Limb (tissue), 2 donors: ENCODE results near the gene SOSTDC1.
"Not testable (repeated sequence)": the region's sequence is repeated elsewhere in the genome, so short reads cannot be mapped to it uniquely, and the experiment has no call there.

ENCODE experiments used
- DNase-seq, 2 donors: peaks; one replicate each; pipeline ENCODE4 v3.0.0-alpha.2; 2016; ENCODE audit errors: extremely low spot score in 2 of 2

SOSTDC1 gene, protein sequence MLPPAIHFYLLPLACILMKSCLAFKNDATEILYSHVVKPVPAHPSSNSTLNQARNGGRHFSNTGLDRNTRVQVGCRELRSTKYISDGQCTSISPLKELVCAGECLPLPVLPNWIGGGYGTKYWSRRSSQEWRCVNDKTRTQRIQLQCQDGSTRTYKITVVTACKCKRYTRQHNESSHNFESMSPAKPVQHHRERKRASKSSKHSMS

DNA sequence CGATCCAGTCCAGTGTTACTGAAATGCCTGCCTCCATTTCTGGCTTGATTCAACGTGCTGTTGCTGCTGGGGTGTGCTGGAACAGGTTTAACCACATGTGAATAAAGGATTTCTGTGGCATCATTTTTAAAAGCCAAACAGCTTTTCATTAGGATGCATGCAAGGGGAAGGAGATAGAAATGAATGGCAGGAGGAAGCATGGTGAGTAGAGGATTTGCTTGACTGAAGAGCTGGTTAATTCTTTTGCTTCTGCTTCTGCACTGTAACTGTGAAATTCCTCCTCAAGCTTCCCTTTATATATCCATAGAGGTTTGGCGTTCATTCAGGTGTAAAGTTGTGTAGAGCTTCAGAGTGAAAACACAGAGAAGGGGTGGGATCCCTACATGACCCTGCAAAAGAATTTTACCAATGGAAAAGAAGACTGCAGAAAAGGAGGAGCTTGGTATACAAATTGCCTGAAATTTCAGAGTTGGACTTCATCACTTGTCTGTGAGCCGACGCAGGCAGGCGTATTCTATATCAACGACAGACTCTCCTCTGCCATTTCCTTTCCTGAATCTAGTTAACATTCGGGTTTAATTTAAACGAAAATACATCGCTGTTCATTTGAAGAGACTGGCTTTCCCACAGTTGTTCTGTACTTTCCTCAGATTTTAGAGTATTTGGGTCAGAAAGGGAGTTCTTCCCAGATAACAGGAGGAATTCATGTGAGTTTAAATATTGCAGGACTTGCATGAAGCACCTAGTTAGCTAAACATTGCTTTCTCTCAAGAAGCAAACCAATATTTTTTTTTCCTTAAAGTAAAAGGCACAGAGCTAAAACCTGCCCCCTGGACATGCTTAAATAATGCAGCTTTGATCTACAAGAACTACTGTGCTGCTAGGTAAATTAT lies at the start of gene SOSTDC1:
TSS of gene SOSTDC1 (minus strand) at position 270 of the 893 bp plus-strand sequence. CDS start at position 200, 70 bp downstream.
- DNase-seq, result peak; percentile 56 to 83

DNA sequence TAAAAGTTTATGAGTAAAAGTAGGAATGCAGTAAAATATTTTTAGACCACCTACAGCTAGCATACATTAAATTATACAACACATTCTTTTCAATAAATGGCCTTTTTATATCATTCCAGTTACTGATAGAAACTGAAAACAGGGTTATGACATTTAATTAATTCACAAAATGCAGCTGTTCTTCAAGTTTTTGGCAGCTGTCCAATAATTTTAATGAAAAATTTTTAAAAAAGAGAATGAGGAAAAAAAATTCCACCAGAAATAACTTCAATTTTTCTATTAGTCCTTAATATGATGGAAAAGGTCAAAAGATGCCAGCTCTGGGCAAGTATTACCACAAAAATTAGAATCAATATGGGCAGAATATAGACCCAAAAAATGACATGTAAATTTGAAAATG lies 49.2 kb upstream of the SOSTDC1 start:
- DNase-seq, result no peak

DNA sequence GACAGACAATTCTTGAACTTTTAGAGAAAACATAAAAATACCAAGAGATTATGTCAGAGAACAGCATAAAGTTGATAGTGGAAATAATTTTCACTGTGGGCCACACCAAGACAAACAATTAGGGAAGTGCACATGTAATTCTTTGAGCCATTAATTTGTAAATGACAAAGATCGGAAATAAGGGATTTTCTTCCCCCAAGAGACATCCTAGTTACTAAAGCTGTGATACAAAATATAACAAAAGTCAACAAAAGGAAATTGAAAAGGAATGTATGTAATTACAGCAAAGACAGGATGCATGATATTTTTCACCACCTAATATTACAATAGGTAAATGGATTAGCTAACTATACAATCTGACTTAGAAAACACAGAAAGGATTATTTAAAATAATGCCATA lies 48.7 kb upstream of the SOSTDC1 start:
- DNase-seq, result no peak

- no peak for DNase-seq
Observed at GRCh38 chr7:16512097-16512496, 46.6 kb upstream of the SOSTDC1 start.

GRCh38 chr7:16511314-16511713 lies 45.8 kb upstream of the SOSTDC1 start:
- DNase-seq, result no peak

DNA sequence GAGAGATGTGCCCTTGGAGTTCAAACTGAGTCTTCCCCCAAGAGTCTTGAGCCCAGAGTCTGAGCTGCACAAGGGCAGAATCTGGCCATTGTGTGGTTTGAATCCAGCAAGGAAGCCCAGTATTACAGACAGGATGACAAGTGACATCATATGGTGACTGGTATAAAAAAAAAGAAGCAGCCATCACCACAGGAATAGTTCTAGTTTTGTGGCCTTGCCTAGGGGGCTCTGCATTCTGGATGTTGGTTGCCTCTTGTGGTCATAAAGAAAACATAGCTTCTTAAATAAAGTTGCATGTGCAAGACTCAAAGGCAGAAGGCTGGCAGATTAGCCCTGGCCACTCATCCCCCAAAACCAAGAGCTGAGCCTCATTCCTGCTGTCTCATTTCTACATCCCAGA lies 44.3 kb upstream of the SOSTDC1 start:
- DNase-seq, result no peak

DNA sequence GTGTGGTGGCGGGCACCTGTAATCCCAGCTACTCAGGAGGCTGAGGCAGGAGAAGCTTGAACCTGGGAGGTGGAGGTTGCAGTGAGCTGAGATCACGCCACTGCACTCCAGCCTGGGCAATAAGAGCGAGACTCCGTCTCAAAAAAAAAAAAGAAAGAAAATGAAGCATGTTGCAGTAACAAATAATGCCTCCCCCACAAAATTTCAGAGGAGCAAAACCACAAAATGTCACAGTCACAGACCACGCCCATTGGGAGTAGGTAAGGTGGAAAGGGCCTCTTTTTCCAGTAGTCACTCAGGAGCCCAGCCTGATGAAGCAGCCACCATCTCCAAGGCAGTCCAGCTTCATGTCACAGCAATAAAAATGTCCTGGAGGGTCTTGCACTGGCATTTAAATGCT lies 40.9 kb upstream of the SOSTDC1 start:
- not testable (repeated sequence) for DNase-seq

DNA sequence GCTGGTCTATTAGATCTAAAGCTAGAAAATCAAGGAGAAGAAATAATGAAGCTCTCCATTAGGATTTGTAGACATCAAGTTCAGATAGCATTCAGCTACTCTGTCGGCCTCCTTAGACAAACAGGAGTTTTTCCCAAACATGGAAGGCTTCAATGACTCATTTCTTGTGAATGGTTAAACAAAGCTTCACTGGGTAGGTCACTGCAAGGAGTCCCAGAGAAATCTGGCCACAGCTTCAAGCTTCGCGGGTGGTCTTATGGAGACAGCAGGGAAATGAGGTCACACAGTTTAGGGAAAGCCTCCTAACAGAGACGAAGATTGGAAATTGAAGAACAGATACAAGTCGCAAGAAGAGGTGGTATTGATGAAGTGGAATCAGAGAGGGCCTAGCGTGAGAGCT lies 38.5 kb upstream of the SOSTDC1 start:
- no peak for DNase-seq

DNA sequence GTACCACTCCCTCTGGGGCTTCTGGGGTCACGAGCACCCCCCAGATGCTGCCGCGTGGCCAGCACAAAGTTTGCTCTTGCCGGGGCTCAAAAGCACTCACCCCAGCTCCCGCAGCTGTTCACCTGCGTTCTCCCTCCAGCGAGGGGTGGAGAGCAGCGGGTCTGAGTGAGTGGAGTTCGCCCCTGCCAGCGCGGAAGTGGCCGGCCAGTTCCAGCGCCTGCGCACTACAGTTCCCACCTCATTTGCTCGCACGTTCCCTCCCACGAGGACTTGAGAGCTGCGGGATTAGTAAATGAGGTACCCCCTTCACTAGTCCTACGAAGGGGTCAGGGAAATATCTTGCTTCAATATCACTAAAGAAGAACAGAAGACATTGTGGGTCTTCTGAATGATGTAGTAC lies 36.8 kb upstream of the SOSTDC1 start:
- no peak for DNase-seq

DNA sequence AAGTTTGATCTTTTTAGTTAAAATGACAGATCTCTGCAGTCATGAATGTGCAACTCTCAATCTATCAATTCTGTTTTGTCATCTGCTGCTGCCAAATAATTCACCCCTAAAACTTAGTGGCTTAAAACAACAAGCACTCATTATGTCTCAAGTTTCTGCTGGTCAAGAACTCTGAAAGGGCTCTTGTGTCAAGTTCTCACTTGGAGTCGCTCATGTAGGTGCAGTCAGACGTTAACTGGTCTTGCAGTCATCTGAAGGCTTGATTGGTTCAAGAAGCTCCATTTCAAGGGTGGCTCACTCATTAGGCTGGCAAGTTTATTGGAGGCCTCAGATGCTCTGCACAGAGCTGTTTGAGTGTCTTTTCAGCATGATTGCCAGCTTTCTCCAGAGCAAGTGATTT lies 32.6 kb upstream of the SOSTDC1 start:
- no peak for DNase-seq

DNA sequence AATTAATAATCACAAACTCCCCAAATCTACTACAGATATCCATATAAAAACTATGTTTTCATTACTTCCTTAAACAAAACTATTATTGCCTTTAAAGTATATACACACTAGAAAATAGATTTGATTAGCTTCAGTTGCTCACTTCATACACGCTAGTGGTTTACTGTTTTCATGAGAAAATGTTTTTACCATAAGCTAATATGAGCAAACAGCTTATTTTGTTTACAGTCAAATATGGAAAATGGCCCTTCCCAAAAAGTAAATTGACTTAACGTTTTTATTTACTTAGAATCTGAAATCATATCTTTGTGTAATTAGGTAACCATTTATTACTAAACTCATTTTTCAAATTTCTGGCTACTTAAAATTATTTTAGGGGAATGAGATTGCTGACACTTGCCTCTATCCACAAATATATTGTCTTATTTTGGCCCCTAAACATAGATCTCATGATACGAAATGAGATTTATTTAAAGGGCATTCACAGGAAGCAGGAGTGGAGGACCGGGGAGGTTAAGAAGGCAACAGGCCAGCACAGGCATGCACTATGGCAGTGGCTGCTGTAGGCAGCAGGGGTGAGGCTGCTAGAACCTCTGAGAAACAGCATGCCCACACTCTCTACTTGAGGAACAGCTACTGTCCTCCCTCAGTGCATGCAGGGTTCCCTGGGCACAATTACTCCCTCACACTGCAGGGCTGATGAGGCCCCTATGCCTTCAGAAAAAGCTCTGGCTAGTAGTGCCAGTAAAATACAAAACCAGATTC lies 29.6 kb upstream of the SOSTDC1 start:
- DNase-seq, result no peak

DNA sequence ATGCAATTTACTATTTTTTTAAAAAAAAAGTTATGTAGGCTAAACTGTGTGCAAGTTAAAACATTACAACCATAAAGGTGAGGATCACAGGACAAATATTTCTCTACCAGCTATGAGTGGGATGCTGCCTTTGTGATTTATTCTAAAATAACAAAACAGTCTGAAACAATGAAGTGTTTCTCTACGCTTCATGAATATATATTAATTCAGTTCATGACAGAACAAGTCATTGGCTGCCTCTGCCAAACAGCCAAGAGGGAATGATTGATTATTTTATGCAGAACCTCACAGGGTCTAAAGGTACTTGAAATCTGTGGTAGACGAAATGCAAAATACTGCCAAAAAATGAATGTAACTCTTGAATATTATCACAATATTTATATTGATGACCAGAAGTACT lies 29.0 kb upstream of the SOSTDC1 start:
- no peak for DNase-seq

DNA sequence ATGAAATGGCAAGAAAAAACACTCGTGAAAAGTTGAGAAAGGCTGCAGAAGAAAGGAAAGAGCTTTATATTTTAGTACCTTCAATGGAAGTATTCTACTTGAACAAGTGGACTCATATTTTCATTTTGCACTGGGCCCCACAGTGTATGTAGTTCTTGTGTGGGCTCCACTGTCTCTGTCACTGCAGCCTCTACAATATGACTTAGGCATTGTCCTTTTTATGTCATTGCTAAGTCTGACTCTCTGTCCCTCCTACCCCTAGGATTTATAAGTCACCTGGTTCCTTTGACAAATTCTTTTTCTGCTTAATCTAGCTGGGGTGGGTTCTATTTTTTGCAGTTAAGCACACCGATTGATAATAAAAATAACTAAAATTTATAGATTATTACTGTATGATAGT lies 27.7 kb upstream of the SOSTDC1 start:
- DNase-seq, result no peak

GRCh38 chr7:16492513-16493062 lies 27.1 kb upstream of the SOSTDC1 start:
- DNase-seq, result no peak

DNA sequence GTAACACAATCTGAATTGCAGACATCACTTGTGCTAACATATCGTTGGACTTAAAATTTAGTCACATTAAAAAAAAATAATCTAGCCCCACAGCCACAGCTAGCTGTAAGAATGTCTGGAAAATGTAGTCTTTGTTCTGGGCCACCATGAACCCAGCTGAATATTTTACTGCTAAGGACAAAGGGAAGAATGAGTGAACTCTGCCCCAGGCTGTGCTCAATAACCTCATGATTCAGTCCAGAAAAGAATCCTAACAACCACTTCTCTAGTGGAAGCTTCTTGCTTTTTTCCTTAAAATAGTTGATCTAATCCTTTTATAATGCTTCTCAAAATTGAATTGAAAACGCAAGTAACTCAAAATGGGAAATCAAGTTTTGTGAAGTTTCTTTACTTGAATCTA lies 25.6 kb upstream of the SOSTDC1 start:
- DNase-seq, result no peak

DNA sequence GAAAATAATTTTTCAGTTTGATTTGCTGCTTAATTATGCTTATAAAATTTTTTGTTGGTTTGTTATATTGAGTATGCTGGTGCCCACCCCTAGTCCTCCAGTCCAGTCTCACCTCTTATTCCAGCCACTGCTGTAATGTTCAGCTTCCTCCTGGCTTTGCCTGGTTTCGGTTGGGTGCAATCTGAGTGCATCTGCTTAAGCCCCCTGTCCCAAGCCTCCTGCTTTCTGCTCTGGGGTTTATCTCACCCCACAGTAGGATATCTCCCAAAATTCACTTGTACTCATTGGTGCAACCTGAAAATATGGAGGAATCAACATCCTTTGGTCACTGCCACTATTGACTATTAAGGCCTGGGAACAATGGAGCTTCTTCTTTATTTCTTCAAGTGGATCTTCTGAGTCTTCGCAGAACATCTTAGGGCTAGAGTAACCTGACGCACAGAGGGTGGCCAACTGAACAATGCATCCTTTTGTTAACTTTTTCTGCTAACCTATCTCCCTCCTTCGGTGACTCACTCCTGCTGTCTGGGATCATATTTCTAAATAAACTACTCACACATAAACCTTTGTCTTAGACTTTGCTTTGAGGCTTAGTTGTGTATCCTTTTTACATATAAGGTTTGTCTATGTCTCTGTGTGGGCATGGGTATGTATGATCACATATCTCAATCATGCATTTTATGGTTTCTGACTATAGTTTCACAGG lies 19.1 kb upstream of the SOSTDC1 start:
- no peak for DNase-seq

- no peak for DNase-seq
Observed at GRCh38 chr7:16479591-16479990, 14.1 kb upstream of the SOSTDC1 start.

DNA sequence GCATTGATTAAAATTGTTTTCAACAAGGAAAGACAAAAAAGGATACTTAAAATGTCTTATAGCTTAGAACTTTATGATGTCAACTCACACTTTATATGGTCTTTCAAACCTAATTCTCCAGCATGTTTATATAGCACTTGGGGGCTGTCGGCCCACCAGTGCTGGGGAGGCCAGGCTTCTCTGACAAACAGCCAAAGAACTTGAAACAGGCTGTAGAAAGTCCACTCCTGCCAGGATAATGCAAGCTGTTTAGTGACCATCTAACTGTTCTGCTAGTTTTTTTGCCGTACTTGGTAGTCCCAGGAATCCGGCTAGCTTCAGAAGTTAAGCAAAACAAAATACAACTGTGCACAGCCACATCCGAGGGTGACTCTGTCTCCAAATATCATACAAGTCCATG lies 13.6 kb upstream of the SOSTDC1 start:
- no peak for DNase-seq

- DNase-seq, result no peak
Observed at GRCh38 chr7:16471933-16472332, 6.4 kb upstream of the SOSTDC1 start.

GRCh38 chr7:16463949-16464715 lies 1.4 kb downstream of the SOSTDC1 start:
- DNase-seq, result peak in 1 of 2 donors; percentile 29

- DNase-seq, result peak in 1 of 2 donors; percentile 63
Observed at GRCh38 chr7:16463520-16463919, 2.0 kb downstream of the SOSTDC1 start.
